GM19035 (cell line): ENCODE data around the gene PPP1R15B.

Source experiments
- ATAC-seq: cut with Tn5 transposase; IDR thresholded peaks from one replicate; pipeline ENCODE4 v1.9.1; 2021; ENCODE audit not compliant: unreplicated experiment

PPP1R15B gene

GRCh38 chr1:204411451-204412204 lies at the start of gene PPP1R15B:
Gene PPP1R15B, minus strand, starts transcription at chr1:204411817. Its CDS starts 406 bp downstream, at chr1:204411411.
- ATAC-seq: peak; percentile 93

GRCh38 chr1:204460346-204460745 lies 48.7 kb upstream of the PPP1R15B start:
- no peak for ATAC-seq

- ATAC-seq: no peak
Observed at GRCh38 chr1:204459706-204460105, 48.1 kb upstream of the PPP1R15B start.

GRCh38 chr1:204457666-204458065 lies 46.0 kb upstream of the PPP1R15B start:
- no peak for ATAC-seq

GRCh38 chr1:204456826-204457442 lies 45.3 kb upstream of the PPP1R15B start:
- ATAC-seq: no peak

- ATAC-seq: no peak
Observed at GRCh38 chr1:204455831-204456145, 44.2 kb upstream of the PPP1R15B start.

- no peak for ATAC-seq
Observed at GRCh38 chr1:204455063-204455830, 43.6 kb upstream of the PPP1R15B start.

GRCh38 chr1:204454476-204454875 lies 42.9 kb upstream of the PPP1R15B start:
- no peak for ATAC-seq

- peak; percentile 81 for ATAC-seq
Observed at GRCh38 chr1:204453141-204453772, 41.6 kb upstream of the PPP1R15B start.

GRCh38 chr1:204451352-204452124 lies 39.9 kb upstream of the PPP1R15B start:
- no peak for ATAC-seq

GRCh38 chr1:204450461-204451257 lies 39.0 kb upstream of the PPP1R15B start:
- no peak for ATAC-seq

- ATAC-seq: no peak
Observed at GRCh38 chr1:204449678-204450280, 38.2 kb upstream of the PPP1R15B start.

- ATAC-seq: no peak
Observed at GRCh38 chr1:204448991-204449677, 37.5 kb upstream of the PPP1R15B start.

GRCh38 chr1:204448344-204448964 lies 36.8 kb upstream of the PPP1R15B start:
- ATAC-seq: no peak

GRCh38 chr1:204447736-204448135 lies 36.1 kb upstream of the PPP1R15B start:
- ATAC-seq: no peak

GRCh38 chr1:204447190-204447589 lies 35.6 kb upstream of the PPP1R15B start:
- ATAC-seq: no peak

GRCh38 chr1:204446413-204447111 lies 34.9 kb upstream of the PPP1R15B start:
- ATAC-seq: peak; percentile 65

GRCh38 chr1:204445860-204446412 lies 34.3 kb upstream of the PPP1R15B start:
- ATAC-seq: peak; percentile 14
